ENCODE data around the gene EIF3L. TPM values are rescaled to one million over a fixed set of nuclear protein-coding genes. Genes with fewer than 3 reads are reported as not detected.

The EIF3L gene
- total and polyA plus RNA-seq, 9 of the 15 experiments (the other 6 are each of a cell fraction or from before 2014, with no cell fraction given): 257 to 699 (median 368) TPM

DNA sequence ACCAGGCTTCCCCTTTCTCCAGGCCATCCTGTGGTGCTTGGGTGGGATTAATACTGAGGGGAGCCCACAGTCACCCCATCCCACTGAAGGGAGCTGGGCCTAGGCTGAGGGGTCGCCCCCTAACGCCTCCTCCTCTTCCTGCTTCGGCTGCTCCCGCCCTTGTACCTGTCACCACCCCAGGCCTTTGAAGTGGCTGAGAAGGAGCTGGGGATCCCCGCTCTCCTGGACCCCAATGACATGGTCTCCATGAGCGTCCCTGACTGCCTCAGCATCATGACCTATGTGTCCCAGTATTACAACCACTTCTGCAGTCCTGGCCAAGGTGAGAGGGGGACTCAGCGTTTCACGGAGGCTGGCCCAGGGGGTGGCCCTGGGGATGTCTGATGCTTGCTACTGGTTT lies 63.0 kb downstream of the EIF3L start (continued):
- TF ChIP-seq, protein P1, sequence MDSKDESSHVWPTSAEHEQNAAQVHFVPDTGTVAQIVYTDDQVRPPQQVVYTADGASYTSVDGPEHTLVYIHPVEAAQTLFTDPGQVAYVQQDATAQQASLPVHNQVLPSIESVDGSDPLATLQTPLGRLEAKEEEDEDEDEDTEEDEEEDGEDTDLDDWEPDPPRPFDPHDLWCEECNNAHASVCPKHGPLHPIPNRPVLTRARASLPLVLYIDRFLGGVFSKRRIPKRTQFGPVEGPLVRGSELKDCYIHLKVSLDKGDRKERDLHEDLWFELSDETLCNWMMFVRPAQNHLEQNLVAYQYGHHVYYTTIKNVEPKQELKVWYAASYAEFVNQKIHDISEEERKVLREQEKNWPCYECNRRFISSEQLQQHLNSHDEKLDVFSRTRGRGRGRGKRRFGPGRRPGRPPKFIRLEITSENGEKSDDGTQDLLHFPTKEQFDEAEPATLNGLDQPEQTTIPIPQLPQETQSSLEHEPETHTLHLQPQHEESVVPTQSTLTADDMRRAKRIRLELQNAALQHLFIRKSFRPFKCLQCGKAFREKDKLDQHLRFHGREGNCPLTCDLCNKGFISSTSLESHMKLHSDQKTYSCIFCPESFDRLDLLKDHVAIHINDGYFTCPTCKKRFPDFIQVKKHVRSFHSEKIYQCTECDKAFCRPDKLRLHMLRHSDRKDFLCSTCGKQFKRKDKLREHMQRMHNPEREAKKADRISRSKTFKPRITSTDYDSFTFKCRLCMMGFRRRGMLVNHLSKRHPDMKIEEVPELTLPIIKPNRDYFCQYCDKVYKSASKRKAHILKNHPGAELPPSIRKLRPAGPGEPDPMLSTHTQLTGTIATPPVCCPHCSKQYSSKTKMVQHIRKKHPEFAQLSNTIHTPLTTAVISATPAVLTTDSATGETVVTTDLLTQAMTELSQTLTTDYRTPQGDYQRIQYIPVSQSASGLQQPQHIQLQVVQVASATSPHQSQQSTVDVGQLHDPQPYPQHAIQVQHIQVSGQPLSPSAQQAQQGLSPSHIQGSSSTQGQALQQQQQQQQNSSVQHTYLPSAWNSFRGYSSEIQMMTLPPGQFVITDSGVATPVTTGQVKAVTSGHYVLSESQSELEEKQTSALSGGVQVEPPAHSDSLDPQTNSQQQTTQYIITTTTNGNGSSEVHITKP (IDR thresholded peaks at IDR 0.05; ENCODE audit: partially characterized antibody): no peak
- TF ChIP-seq XRCC5 (IDR thresholded peaks at IDR 0.05; ENCODE audit: low read depth, low read length) (no peak), ZNF764 (CRISPR knock-in tag; IDR thresholded peaks at IDR 0.05; ENCODE audit: low read depth) (no peak), CBX5 (IDR thresholded peaks at IDR 0.05; ENCODE audit: borderline replicate concordance, low read depth) (no peak)

- FAIRE-seq: peak; percentile 32
- intact Hi-C loops (cut with micrococcal nuclease): no loop called here
- CTCF ChIA-PET (ENCODE audit: low intra/inter-chr PET ratio): no interaction called here
- TF ChIP-seq CBFA2T2 (conservative IDR thresholded peaks at IDR 0.05): peak; percentile 47
- TF ChIP-seq ZNF717 (CRISPR knock-in tag; IDR thresholded peaks at IDR 0.05): no peak
- TF ChIP-seq ARID1B (IDR thresholded peaks at IDR 0.05): 0 out of 2 replicates have a peak, but pooled peaks have one; percentile 11
- no peak for TF ChIP-seq NR4A1 (CRISPR knock-in tag; IDR thresholded peaks at IDR 0.05)
- TF ChIP-seq NR4A1 (tag; IDR thresholded peaks at IDR 0.05): no peak
- TF ChIP-seq FOXK2 (conservative IDR thresholded peaks at IDR 0.05 in 1 of 2, IDR thresholded peaks at IDR 0.05 in 1 of 2; ENCODE audit: low read depth in 2 of 2): no peak
- TF ChIP-seq ZNF274 (IDR thresholded peaks at IDR 0.05; ENCODE audit: borderline replicate concordance, low read depth, low read length): no peak
- no peak for TF ChIP-seq NFYB (IDR thresholded peaks at IDR 0.05; ENCODE audit: extremely low read depth, insufficient read length)
- TF ChIP-seq TCF3 (CRISPR knock-in tag; IDR thresholded peaks at IDR 0.05): peak; percentile 34; the same call in 1 of the 2 replicates
- peak; percentile 66; the same call in 1 of the 2 replicates for TF ChIP-seq SPI1 (IDR thresholded peaks at IDR 0.05; ENCODE audit: borderline replicate concordance, low read depth, low read length)
- TF ChIP-seq NCOR1 (IDR thresholded peaks at IDR 0.05): peak; percentile 4; the same call in 1 of the 2 replicates
- peak in 1 of 2 experiments; percentile 61; a peak in 1 of 4 replicates for TF ChIP-seq ETV6 (IDR thresholded peaks at IDR 0.05; ENCODE audit: borderline replicate concordance in 1 of 2, low read depth in 2 of 2, low read length in 1 of 2)
- TF ChIP-seq ETV6 (CRISPR knock-in tag; IDR thresholded peaks at IDR 0.05; ENCODE audit: borderline replicate concordance): no peak
- peak; percentile 75 for TF ChIP-seq CBFA2T3 (IDR thresholded peaks at IDR 0.05)
- no peak for TF ChIP-seq YY1 (IDR thresholded peaks at IDR 0.05; ENCODE audit: borderline replicate concordance in 1 of 3, control insufficient read depth in 1 of 3, extremely low read depth in 1 of 3, insufficient read depth in 3 of 3, insufficient read length in 1 of 3, insufficient replicate concordance in 2 of 3, low read depth in 1 of 3, low read length in 2 of 3)
Observed at GRCh38 chr22:37913233-37913721, 64.1 kb downstream of the EIF3L start.

More at GRCh38 chr22:37913233-37913721, 64.1 kb downstream of the EIF3L start:
- Histone ChIP-seq H3K79me2 (ENCODE audit: control insufficient read depth, insufficient read depth, low read length) (no peaks in the 10 kb centered on the region), H3K9ac (ENCODE audit: insufficient read depth in 1 of 2, low read depth in 2 of 2, low read length in 2 of 2) (no peak overlapping the region; a peak in 1 of 4 replicates), H3K4me1 (replicated peaks in 1 of 2; ENCODE audit: control insufficient read depth in 2 of 2, insufficient read depth in 2 of 2, low read length in 2 of 2) (peaks cover 0 to 7% of the 10 kb centered on the region in 2 experiments; a peak in 2 of 5 replicates), H3K36me3 (ENCODE audit: control insufficient read depth, insufficient read depth, low read length) (peaks cover 15% of the 10 kb centered on the region; the same call in 2 of the 3 replicates), H3K9me1 (ENCODE audit: control insufficient read depth, insufficient read depth, low read length) (no peaks in the 10 kb centered on the region), H4K20me1 (replicated peaks; ENCODE audit: control insufficient read depth, insufficient read depth, low read length) (no peaks in the 10 kb centered on the region; the same call in 1 of the 2 replicates), H3K27ac (ENCODE audit: extremely low read depth, low read depth, low read length) (no peak overlapping the region), H3K4me2 (ENCODE audit: insufficient read depth, low read length) (peak overlapping the region; percentile 25), H2AFZ (ENCODE audit: low read depth, low read length) (no peak overlapping the region), H3K9me3 (replicated peaks; ENCODE audit: control insufficient read depth, insufficient read depth, low read depth, low read length) (no peaks in the 10 kb centered on the region), H3K27me3 (ENCODE audit: control insufficient read depth in 2 of 2, insufficient read depth in 2 of 2, low read length in 2 of 2) (no peaks in the 10 kb centered on the region), H3K4me3 (no peak overlapping the region)
- in situ Hi-C loops (cut with MboI): no loop called here
- POLR2A ChIA-PET: interaction anchor here (1.5 kb wide), 1 partner anchor 15 kb away, joined by 4 read pairs; no protein-coding TSS in a partner anchor
- WGBS (ENCODE audit: insufficient coverage, low coverage, missing lambda C conversion rate): 25% methylated on average over 7 of the region's 7 CpGs
- DNase-seq (ENCODE audit: extremely low read depth in 1 of 4, low spot score in 3 of 4): peak; percentile 34 to 54 (median 49)
- peak; percentile 55 for ATAC-seq
- no TSS peak for BruUV-seq (replicated peaks)

Data from K562 (cell line).